MCF 10A (cell line): ENCODE data around the gene ADAD2. TPM values are rescaled to one million over a fixed set of nuclear protein-coding genes. Genes with fewer than 3 reads are reported as not detected.
A peak's percentile ranks its signal among the peaks of the same experiment; 100 is the strongest.

Experiments used
- BruUV-seq: library from RNA; stranded (reverse); fragments of 400-500 nt; replicated peaks from 2 replicates; lab custom pipeline; 2021; lab: Mats Ljungman, UMichigan
- CTCF ChIA-PET: fragments of 300-600 bp; sonication (Branson Sonifier 250); formaldehyde crosslinking; extraction: SDS; loops from one replicate; lab custom pipeline; 2021; ENCODE audit warnings: antibody characterized with exemption, inconsistent platforms; lab: Yijun Ruan, JAX
- POLR2A ChIA-PET: fragments of 300-600, 350-650 bp; sonication (Branson Sonifier 250); formaldehyde crosslinking; extraction: SDS; loops from one replicate; lab custom pipeline; 2020; ENCODE audit warnings: antibody characterized with exemption, inconsistent platforms; lab: Yijun Ruan, JAX
- DNase-seq: peaks from one replicate; pipeline ENCODE4 v3.0.0-alpha.2; 2018; ENCODE audit not compliant: unreplicated experiment
- H3K27ac Mint-ChIP-seq: one replicate; pipeline ENCODE4 v1.8.0; 2022; ENCODE audit warnings: mild to moderate bottlenecking, low read depth, mixed read lengths; ENCODE audit not compliant: unreplicated experiment
- H3K27me3 Mint-ChIP-seq: one replicate; pipeline ENCODE4 v1.8.0; 2022; ENCODE audit warnings: mixed read lengths; ENCODE audit not compliant: insufficient read depth, unreplicated experiment
- H3K36me3 Mint-ChIP-seq: one replicate; pipeline ENCODE4 v1.8.0; 2022; ENCODE audit warnings: mild to moderate bottlenecking, moderate library complexity, mixed read lengths; ENCODE audit not compliant: insufficient read depth, unreplicated experiment
- H3K4me1 Mint-ChIP-seq: one replicate; pipeline ENCODE4 v1.8.0; 2022; ENCODE audit warnings: mixed read lengths; ENCODE audit not compliant: insufficient read depth, unreplicated experiment
- H3K4me3 Mint-ChIP-seq: one replicate; pipeline ENCODE4 v1.8.0; 2022; ENCODE audit warnings: mild to moderate bottlenecking, moderate library complexity, mixed read lengths; ENCODE audit not compliant: unreplicated experiment
- H3K9me3 Mint-ChIP-seq: one replicate; pipeline ENCODE4 v1.8.0; 2022; ENCODE audit warnings: mixed read lengths; ENCODE audit not compliant: unreplicated experiment
- intact Hi-C: fragments of 100-400 bp; cut with micrococcal nuclease; formaldehyde crosslinking; loops from 2 replicates; pipeline ENCODE4 v1.14.1; 2022
- total RNA-seq: library from RNA; stranded (reverse); gene quantifications from 2 replicates; pipeline ENCODE4 v1.2.3, GENCODE V29; 2022
- TF ChIP-seq, protein P1 (sequence below): fragments of 200-600 bp; IDR thresholded peaks from one replicate; pipeline ENCODE4 v1.8.0; 2022; ENCODE audit warnings: antibody characterized with exemption, mild to moderate bottlenecking; ENCODE audit not compliant: unreplicated experiment

The ADAD2 gene
- total RNA-seq, 1 experiment from 2014 or later: not detected

DNA sequence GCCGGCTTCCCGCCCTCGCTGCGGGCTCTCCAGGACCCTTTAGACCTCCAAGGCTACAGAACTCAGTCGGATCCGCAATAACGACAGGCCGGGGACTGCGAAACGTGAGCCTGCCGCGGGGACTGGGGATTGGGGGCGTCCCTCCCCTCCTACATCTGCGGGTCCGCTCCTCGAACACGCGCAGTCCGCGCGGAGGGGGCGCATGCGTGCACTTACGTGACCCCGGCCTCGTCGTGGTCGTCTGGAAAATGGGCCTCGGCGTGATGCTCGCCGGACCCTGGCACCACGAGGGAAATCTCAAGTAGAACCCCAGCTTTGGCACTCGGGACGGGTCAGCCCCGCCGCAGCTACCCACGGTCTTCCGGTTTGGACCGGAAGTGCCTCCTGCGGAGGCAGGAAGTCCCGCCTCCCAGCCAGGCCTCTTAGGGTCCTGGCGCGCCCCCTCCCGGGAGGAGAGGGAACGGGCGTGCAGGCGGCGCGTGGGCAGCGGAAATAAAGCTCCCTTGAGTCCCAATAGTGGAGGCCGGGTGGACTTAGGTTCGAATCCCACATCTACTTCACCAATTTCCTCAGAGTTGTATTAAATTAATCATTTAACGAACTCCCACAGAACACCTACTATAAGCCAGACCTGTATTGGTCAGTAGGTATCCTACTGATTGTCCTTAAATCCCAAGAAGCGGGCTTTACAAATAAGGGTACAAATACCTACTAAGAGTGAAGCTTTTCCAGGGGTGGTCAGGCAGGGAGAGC, 4.1 kb upstream of the ADAD2 start, which contains the start of gene TAF1C:
Gene TAF1C, minus strand, starts transcription at position 373 of the 753 bp plus-strand sequence. CDS start 2,069 bp downstream, outside the sequence.
- Mint-ChIP-seq H3K27me3 (no peaks in the 10 kb centered on the region), H3K4me3 (peak within 1 kb of the TSS; percentile 87), H3K36me3 (peaks cover 8% of the 10 kb centered on the region), H3K9me3 (no peaks in the 10 kb centered on the region), H3K27ac (peak within 1 kb of the TSS; percentile 69), H3K4me1 (peaks cover 14% of the 10 kb centered on the region)
- intact Hi-C loops: loop anchor here (1.0 kb wide), 1 partner anchor 103 kb away; no protein-coding TSS in a partner anchor
- TF ChIP-seq, protein P1, sequence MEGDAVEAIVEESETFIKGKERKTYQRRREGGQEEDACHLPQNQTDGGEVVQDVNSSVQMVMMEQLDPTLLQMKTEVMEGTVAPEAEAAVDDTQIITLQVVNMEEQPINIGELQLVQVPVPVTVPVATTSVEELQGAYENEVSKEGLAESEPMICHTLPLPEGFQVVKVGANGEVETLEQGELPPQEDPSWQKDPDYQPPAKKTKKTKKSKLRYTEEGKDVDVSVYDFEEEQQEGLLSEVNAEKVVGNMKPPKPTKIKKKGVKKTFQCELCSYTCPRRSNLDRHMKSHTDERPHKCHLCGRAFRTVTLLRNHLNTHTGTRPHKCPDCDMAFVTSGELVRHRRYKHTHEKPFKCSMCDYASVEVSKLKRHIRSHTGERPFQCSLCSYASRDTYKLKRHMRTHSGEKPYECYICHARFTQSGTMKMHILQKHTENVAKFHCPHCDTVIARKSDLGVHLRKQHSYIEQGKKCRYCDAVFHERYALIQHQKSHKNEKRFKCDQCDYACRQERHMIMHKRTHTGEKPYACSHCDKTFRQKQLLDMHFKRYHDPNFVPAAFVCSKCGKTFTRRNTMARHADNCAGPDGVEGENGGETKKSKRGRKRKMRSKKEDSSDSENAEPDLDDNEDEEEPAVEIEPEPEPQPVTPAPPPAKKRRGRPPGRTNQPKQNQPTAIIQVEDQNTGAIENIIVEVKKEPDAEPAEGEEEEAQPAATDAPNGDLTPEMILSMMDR: peak; percentile 89
- peak; percentile 92 for DNase-seq
- TSS peak; percentile 61 for BruUV-seq
- POLR2A ChIA-PET: interaction anchor here (0.5 to 2.2 kb wide), 14 partner anchors 10 to 297 kb away, joined by 3 to 37 read pairs (median 4); partner anchors contain the start of genes DNAAF1, HSDL1 and MBTPS1
- CTCF ChIA-PET: interaction anchor here (0.5 to 3.7 kb wide), 49 partner anchors 10 to 1326 kb away, joined by 3 to 49 read pairs (median 4); partner anchors contain the start of gene MBTPS1

DNA sequence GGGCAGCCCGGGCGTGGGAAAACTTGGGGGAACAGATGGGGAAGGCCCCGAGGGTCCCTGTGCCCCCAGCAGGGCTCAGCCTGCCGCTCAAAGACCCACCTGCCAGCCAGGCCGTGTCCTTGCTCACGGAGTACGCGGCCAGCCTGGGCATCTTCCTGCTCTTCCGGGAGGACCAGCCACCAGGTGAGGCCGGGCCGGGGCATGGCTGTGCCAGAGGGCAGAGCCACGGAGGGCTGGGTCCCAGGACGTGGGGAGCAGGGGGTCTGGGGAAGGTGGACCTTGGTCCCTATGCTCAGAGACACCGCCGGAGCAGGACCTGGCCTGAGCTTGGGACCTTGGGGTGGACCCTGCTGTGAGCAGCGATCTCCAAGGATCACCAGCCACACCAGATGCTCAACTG, 509 bp downstream of the ADAD2 start:
- no peak overlapping the region for H3K27ac Mint-ChIP-seq
- no peaks in the 10 kb centered on the region for H3K27me3 Mint-ChIP-seq
- H3K36me3 Mint-ChIP-seq: no peaks in the 10 kb centered on the region
- no peaks in the 10 kb centered on the region for H3K4me1 Mint-ChIP-seq
- intact Hi-C loops: no loop called here
- DNase-seq: no peak
- no peak overlapping the region for H3K4me3 Mint-ChIP-seq
- CTCF ChIA-PET: interaction anchor here (0.5 to 1.2 kb wide), 2 partner anchors 106 to 128 kb away, joined by 3 read pairs; no protein-coding TSS in a partner anchor
- H3K9me3 Mint-ChIP-seq: no peaks in the 10 kb centered on the region
- BruUV-seq: no TSS peak
- TF ChIP-seq, protein P1: no peak
- POLR2A ChIA-PET: no interaction called here

DNA sequence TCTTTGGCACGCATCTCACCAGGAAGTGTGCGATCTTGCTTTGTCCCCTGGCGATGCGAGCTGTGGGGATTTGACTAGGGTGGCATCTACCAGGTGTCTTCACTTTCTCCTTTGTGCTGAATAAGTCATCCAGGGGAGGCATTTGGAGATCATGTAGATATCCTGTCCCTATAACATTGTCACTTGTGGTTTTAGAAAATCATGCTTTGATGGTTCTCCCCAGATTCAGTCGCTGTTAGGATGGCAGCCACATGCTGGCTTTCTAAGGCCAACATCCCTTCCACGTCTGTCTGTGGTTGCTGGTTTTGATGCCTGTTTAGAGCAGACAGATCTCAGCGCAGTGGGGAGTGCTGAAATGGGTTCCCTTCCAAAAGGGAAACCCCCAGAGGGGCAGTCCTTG, 2.5 kb downstream of the ADAD2 start:
- Mint-ChIP-seq H3K9me3 (no peaks in the 10 kb centered on the region), H3K27ac (no peak overlapping the region), H3K36me3 (no peaks in the 10 kb centered on the region), H3K4me3 (no peak overlapping the region), H3K27me3 (no peaks in the 10 kb centered on the region), H3K4me1 (peaks cover 10% of the 10 kb centered on the region)
- TF ChIP-seq, protein P1: no peak
- intact Hi-C loops: no loop called here
- ChIA-PET CTCF (no interaction called here), POLR2A (no interaction called here)
- DNase-seq: no peak
- no TSS peak for BruUV-seq

DNA sequence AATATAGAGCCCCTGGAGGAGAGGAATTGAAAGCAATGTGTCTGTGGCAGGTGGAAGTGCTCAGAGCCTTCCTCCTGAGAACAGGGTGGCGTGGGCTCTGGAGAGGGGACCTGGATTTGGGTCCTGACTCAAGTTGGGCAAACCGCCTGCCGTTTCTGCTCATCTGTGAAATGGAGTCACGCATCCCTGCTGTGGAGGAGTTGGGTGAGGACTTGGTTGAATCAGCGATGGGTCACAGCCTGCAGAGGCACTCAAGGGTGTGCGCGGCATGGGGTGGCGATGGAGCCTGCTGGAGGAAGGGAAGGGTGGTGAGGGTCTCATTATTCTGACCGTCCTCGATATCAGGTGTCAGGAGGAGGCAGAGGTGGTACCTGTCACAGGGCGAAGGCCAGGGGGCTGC, 3.1 kb downstream of the ADAD2 start:
- intact Hi-C loops: no loop called here
- ChIA-PET POLR2A (no interaction called here), CTCF (no interaction called here)
- Mint-ChIP-seq H3K4me1 (peaks cover 13% of the 10 kb centered on the region), H3K4me3 (no peak overlapping the region), H3K27me3 (no peaks in the 10 kb centered on the region), H3K9me3 (no peaks in the 10 kb centered on the region), H3K36me3 (no peaks in the 10 kb centered on the region), H3K27ac (no peak overlapping the region)
- TF ChIP-seq, protein P1: no peak
- DNase-seq: no peak
- no TSS peak for BruUV-seq
